ENCODE measurements around the gene MX2. TPM values are rescaled to one million over a fixed set of nuclear protein-coding genes. Genes with fewer than 3 reads are reported as not detected.

The MX2 gene
- polyA plus RNA-seq, 1 donor from 2014 or later = not detected

GRCh38 chr21:41388259-41388658 lies 26.4 kb downstream of the MX2 start:
- no peaks in the 10 kb centered on the region for H3K9me3 ChIP-seq (ENCODE audit: low read length)

GRCh38 chr21:41390043-41390639 lies 28.3 kb downstream of the MX2 start:
- Histone ChIP-seq H3F3A (ENCODE audit: insufficient read depth, low read length, poor library complexity, severe bottlenecking) (no peaks in the 10 kb centered on the region), H3K4me3 (ENCODE audit: low read length) (no peak overlapping the region), H3K36me3 (ENCODE audit: insufficient read depth, low read length) (no peaks in the 10 kb centered on the region), H3K9ac (ENCODE audit: low read length) (no peak overlapping the region), H3K27ac (ENCODE audit: low read length) (no peak overlapping the region), H3K4me2 (ENCODE audit: low read length) (no peak overlapping the region), H2AFZ (ENCODE audit: low read depth, low read length) (no peak overlapping the region), H3K9me2 (ENCODE audit: insufficient read depth, low read length) (no peaks in the 10 kb centered on the region), H3K27me3 (ENCODE audit: insufficient read depth, low read depth, low read length) (no peaks in the 10 kb centered on the region), H3K79me2 (replicated peaks; ENCODE audit: insufficient read depth, low read length) (no peaks in the 10 kb centered on the region), H3K9me3 (ENCODE audit: low read length) (no peaks in the 10 kb centered on the region), H4K20me1 (ENCODE audit: insufficient read depth) (no peaks in the 10 kb centered on the region)
- TF ChIP-seq POLR2AphosphoS5 (IDR thresholded peaks at IDR 0.05) (no peak), EP300 (conservative IDR thresholded peaks at IDR 0.05; ENCODE audit: poor library complexity, severe bottlenecking) (no peak), EZH2 (IDR thresholded peaks at IDR 0.05; ENCODE audit: borderline replicate concordance, insufficient read depth, low read length, poor library complexity, severe bottlenecking) (no peak), RAD21 (conservative IDR thresholded peaks at IDR 0.05) (no peak), TAF1 (IDR thresholded peaks at IDR 0.05; ENCODE audit: low read depth) (no peak), MXI1 (conservative IDR thresholded peaks at IDR 0.05; ENCODE audit: poor library complexity, severe bottlenecking) (no peak), SMC3 (conservative IDR thresholded peaks at IDR 0.05; ENCODE audit: poor library complexity) (no peak), CTCF (IDR thresholded peaks at IDR 0.05; ENCODE audit: poor library complexity, severe bottlenecking) (no peak)

More at GRCh38 chr21:41388259-41388658, 26.4 kb downstream of the MX2 start:
- no peak for TF ChIP-seq REST (IDR thresholded peaks at IDR 0.05; ENCODE audit: borderline replicate concordance)
- no peak for TF ChIP-seq MXI1 (conservative IDR thresholded peaks at IDR 0.05; ENCODE audit: poor library complexity, severe bottlenecking)
- TF ChIP-seq SMC3 (conservative IDR thresholded peaks at IDR 0.05; ENCODE audit: poor library complexity) = no peak
- no peak for TF ChIP-seq EZH2 (IDR thresholded peaks at IDR 0.05; ENCODE audit: borderline replicate concordance, insufficient read depth, low read length, poor library complexity, severe bottlenecking)
- TF ChIP-seq CTCF (IDR thresholded peaks at IDR 0.05; ENCODE audit: poor library complexity, severe bottlenecking) = no peak
- TF ChIP-seq TAF1 (IDR thresholded peaks at IDR 0.05; ENCODE audit: low read depth) = no peak
- no peak for TF ChIP-seq EP300 (conservative IDR thresholded peaks at IDR 0.05; ENCODE audit: poor library complexity, severe bottlenecking)
- no peak for TF ChIP-seq POLR2AphosphoS5 (IDR thresholded peaks at IDR 0.05)
- TF ChIP-seq RAD21 (conservative IDR thresholded peaks at IDR 0.05) = no peak
- Histone ChIP-seq H4K20me1 (ENCODE audit: insufficient read depth) (no peaks in the 10 kb centered on the region), H3K4me3 (ENCODE audit: low read length) (no peak overlapping the region), H2AFZ (ENCODE audit: low read depth, low read length) (no peak overlapping the region), H3K9ac (ENCODE audit: low read length) (no peak overlapping the region), H3K36me3 (ENCODE audit: insufficient read depth, low read length) (no peaks in the 10 kb centered on the region), H3K27me3 (ENCODE audit: insufficient read depth, low read depth, low read length) (no peaks in the 10 kb centered on the region), H3K9me2 (ENCODE audit: insufficient read depth, low read length) (no peaks in the 10 kb centered on the region), H3F3A (ENCODE audit: insufficient read depth, low read length, poor library complexity, severe bottlenecking) (no peaks in the 10 kb centered on the region), H3K79me2 (replicated peaks; ENCODE audit: insufficient read depth, low read length) (no peaks in the 10 kb centered on the region), H3K4me2 (ENCODE audit: low read length) (no peak overlapping the region), H3K27ac (ENCODE audit: low read length) (no peak overlapping the region)

Data from neural cell (in vitro differentiated cells).